GM18507 (cell line): ENCODE results near the gene HELT.
"Not testable (repeated sequence)": the region's sequence is repeated elsewhere in the genome, so short reads cannot be mapped to it uniquely, and the experiment has no call there.

ENCODE experiments used
- DNase-seq: peaks from one replicate; pipeline ENCODE4 v3.0.0; 2011; ENCODE audit warnings: low read depth; ENCODE audit not compliant: insufficient read length; ENCODE audit errors: extremely low spot score
- FAIRE-seq: peaks from 2 replicates; lab custom pipeline; 2011; peaks lifted over from hg19 to GRCh38; lab: Jason Lieb, UNC

HELT gene

GRCh38 chr4:185017964-185018772, at the start of gene HELT:
Gene HELT, plus strand, starts transcription at chr4:185018490. Its CDS starts 439 bp downstream, at chr4:185018929.
- DNase-seq (no peak), FAIRE-seq (no peak)

- DNase-seq, result no peak
- no peak for FAIRE-seq
These were observed 49.5 kb upstream of the HELT start for GRCh38 chr4:184968784-184969201.

GRCh38 chr4:184969610-184970009, 48.7 kb upstream of the HELT start:
- FAIRE-seq (no peak), DNase-seq (no peak)

GRCh38 chr4:184972991-184973390, 45.3 kb upstream of the HELT start:
- no peak for FAIRE-seq
- no peak for DNase-seq

- not testable (repeated sequence) for FAIRE-seq, DNase-seq
These were observed 41.9 kb upstream of the HELT start for GRCh38 chr4:184976348-184976747.

GRCh38 chr4:184977747-184978146, 40.5 kb upstream of the HELT start:
- no peak for DNase-seq
- FAIRE-seq, result no peak

- no peak for FAIRE-seq
These were observed 40.1 kb upstream of the HELT start for GRCh38 chr4:184978211-184978610.

GRCh38 chr4:184979461-184980124, 38.7 kb upstream of the HELT start:
- DNase-seq, result no peak

More at GRCh38 chr4:184978211-184978610, 40.1 kb upstream of the HELT start:
- DNase-seq, result no peak

GRCh38 chr4:184980261-184980660, 38.0 kb upstream of the HELT start:
- DNase-seq (no peak), FAIRE-seq (no peak)

More at GRCh38 chr4:184979461-184980124, 38.7 kb upstream of the HELT start:
- no peak for FAIRE-seq

- DNase-seq, result peak; percentile 75
- FAIRE-seq, result peak; percentile 94
These were observed 34.5 kb upstream of the HELT start for GRCh38 chr4:184983672-184984356.

GRCh38 chr4:184987493-184988031, 30.7 kb upstream of the HELT start:
- FAIRE-seq (no peak), DNase-seq (no peak)

GRCh38 chr4:184988611-184989010, 29.7 kb upstream of the HELT start:
- no peak for FAIRE-seq
- DNase-seq, result no peak

- not testable (repeated sequence) for DNase-seq, FAIRE-seq
These were observed 29.0 kb upstream of the HELT start for GRCh38 chr4:184989283-184989682.

GRCh38 chr4:184990131-184990530, 28.2 kb upstream of the HELT start:
- FAIRE-seq, DNase-seq: not testable (repeated sequence)

GRCh38 chr4:184991860-184992259, 26.4 kb upstream of the HELT start:
- no peak for FAIRE-seq
- DNase-seq, result no peak

- FAIRE-seq (no peak), DNase-seq (no peak)
These were observed 25.9 kb upstream of the HELT start for GRCh38 chr4:184992422-184992821.

- DNase-seq (no peak), FAIRE-seq (no peak)
These were observed 25.0 kb upstream of the HELT start for GRCh38 chr4:184993247-184993646.

- DNase-seq, result no peak
- FAIRE-seq, result no peak
These were observed 24.2 kb upstream of the HELT start for GRCh38 chr4:184994010-184994622.

GRCh38 chr4:184994623-184995010, 23.7 kb upstream of the HELT start:
- no peak for FAIRE-seq
- DNase-seq, result no peak
